ENCODE measurements around the gene ZNF697.

ZNF697 gene

GRCh38 chr1:119651641-119652040 is 3.6 kb upstream of the ZNF697 start:
- no peak for TF ChIP-seq CTCF (IDR thresholded peaks at IDR 0.05)

- TF ChIP-seq CTCF (IDR thresholded peaks at IDR 0.05), result no peak
These were observed 3.1 kb upstream of the ZNF697 start for GRCh38 chr1:119651133-119651532.

GRCh38 chr1:119648620-119649004 is 546 bp upstream of the ZNF697 start:
- no peak for TF ChIP-seq CTCF (IDR thresholded peaks at IDR 0.05)

- TF ChIP-seq CTCF (IDR thresholded peaks at IDR 0.05), result no peak
These were observed 785 bp downstream of the ZNF697 start for GRCh38 chr1:119647228-119647733.

- no peak for TF ChIP-seq CTCF (IDR thresholded peaks at IDR 0.05)
These were observed 1.4 kb downstream of the ZNF697 start for GRCh38 chr1:119646521-119647227.

GRCh38 chr1:119639109-119639508 is 9.0 kb downstream of the ZNF697 start:
- no peak for TF ChIP-seq CTCF (IDR thresholded peaks at IDR 0.05)

- no peak for TF ChIP-seq CTCF (IDR thresholded peaks at IDR 0.05)
These were observed 10.4 kb downstream of the ZNF697 start for GRCh38 chr1:119637710-119638109.

All from LNCAP (cell line).